ENCODE results near the gene FBH1. TPM values are rescaled to one million over a fixed set of nuclear protein-coding genes. Genes with fewer than 3 reads are reported as not detected.

The FBH1 gene
- total and polyA plus RNA-seq, 8 donors: 74.7 to 96.1 (median 85.0) TPM

DNA sequence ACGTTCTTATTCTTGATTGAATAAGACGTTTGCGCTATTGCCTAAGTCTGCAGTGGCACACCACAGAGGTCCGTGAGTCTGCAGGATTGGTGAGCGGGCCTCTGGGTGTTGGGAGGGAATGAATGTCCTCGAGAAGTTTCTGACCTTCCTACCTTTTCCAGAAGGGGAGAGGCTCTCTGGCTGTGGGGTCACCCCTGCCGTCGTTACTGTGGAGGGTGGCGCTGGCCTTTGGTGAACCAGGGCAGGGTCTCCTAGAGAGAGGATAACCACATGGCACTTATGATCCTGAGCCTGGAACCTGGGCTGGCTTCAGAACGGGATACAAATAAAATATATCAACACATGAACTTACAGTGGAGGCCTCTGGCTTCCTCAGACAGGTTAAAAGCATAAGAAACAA, 73.5 kb downstream of the FBH1 start:
- TF ChIP-seq CTCF (IDR thresholded peaks at IDR 0.05): no peak
- Histone ChIP-seq H3K27ac (no peak overlapping the region), H3K4me3 (no peak overlapping the region), H3K9me3 (no peaks in the 10 kb centered on the region), H3K4me1 (no peaks in the 10 kb centered on the region), H3K36me3 (peaks cover 0 to 86% of the 10 kb centered on the region in 2 donors), H3K27me3 (no peaks in the 10 kb centered on the region)
- no peak for ATAC-seq
- no peak for DNase-seq
- intact Hi-C loops (cut with DNase I): no loop called here

GRCh38 chr10:5964736-5965135, 74.7 kb downstream of the FBH1 start:
- H3K27ac ChIP-seq: no peak overlapping the region
- H3K4me3 ChIP-seq: no peak overlapping the region
- H3K9me3 ChIP-seq: no peaks in the 10 kb centered on the region
- H3K27me3 ChIP-seq: no peaks in the 10 kb centered on the region
- peaks cover 0 to 76% of the 10 kb centered on the region in 2 donors for H3K36me3 ChIP-seq
- H3K4me1 ChIP-seq: no peaks in the 10 kb centered on the region
- DNase-seq (no peak), ATAC-seq (no peak)
- TF ChIP-seq CTCF (IDR thresholded peaks at IDR 0.05): no peak
- intact Hi-C loops (cut with DNase I): no loop called here

DNA sequence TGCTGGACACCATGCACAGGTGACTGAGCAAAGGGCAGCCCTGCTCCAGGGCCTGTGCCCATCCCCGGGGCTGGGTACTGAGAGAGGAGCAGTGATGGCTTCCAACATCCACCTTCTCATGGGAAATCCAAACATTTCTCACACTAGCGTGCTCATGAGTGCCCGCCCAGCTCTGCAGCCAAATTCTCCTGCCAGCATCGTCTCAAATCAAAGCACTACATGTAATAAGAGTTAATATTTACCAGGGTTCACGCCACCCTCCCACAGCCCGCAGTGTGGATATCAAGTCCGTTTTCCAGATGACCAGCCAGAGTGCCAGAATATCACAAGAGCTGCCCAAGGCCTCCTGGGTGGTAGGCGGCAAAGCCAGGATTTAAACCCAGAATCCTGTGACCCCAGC, 75.2 kb downstream of the FBH1 start:
- Histone ChIP-seq H3K36me3 (peaks cover 0 to 71% of the 10 kb centered on the region in 2 donors), H3K9me3 (no peaks in the 10 kb centered on the region), H3K4me3 (no peak overlapping the region), H3K27ac (no peak overlapping the region), H3K27me3 (no peaks in the 10 kb centered on the region), H3K4me1 (peaks cover 0 to 3% of the 10 kb centered on the region in 2 donors)
- intact Hi-C loops (cut with DNase I): no loop called here
- no peak for TF ChIP-seq CTCF (IDR thresholded peaks at IDR 0.05)
- ATAC-seq (no peak), DNase-seq (no peak)

DNA sequence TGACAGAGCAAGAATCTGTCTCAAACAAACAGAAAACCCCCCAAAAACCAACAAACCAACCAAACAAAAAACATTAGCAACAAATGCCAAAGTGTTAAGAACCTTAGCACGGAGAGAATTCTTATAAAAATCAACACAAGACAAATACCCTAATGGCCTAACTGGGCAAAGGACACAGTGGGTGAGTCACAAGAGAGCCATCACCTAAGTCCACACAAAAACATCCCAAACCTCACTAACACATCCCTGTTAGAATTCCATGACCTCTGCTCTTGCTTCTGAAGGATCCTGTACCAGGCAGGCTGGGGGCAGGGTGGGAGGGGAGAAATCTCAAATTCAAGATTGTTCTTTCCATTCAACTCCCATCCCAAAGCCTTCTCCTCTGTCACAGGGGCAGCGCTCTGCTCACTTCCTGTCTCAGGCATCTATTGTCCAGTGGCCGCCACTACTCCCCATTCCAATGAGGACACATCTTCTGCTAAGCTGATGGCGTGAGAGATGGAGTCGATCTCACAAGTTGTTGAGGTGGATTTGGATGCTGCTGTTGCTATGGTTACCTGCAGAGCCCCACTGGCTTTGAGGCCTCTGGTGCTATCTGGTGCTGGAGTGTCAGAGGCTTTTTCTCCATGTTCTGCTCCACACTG, 78.1 kb downstream of the FBH1 start:
- Histone ChIP-seq H3K4me1 (peaks cover 11 to 32% of the 10 kb centered on the region in 2 donors), H3K36me3 (peaks cover 0 to 42% of the 10 kb centered on the region in 2 donors), H3K27ac (no peak overlapping the region), H3K9me3 (no peaks in the 10 kb centered on the region), H3K4me3 (no peak overlapping the region), H3K27me3 (no peaks in the 10 kb centered on the region)
- DNase-seq (no peak), ATAC-seq (no peak)
- intact Hi-C loops (cut with DNase I): no loop called here
- no peak for TF ChIP-seq CTCF (IDR thresholded peaks at IDR 0.05)

- no peak for DNase-seq
- no peak for TF ChIP-seq CTCF (IDR thresholded peaks at IDR 0.05)
- intact Hi-C loops (cut with DNase I): no loop called here
- Histone ChIP-seq H3K9me3 (no peaks in the 10 kb centered on the region), H3K4me3 (no peak overlapping the region), H3K4me1 (peaks cover 11 to 39% of the 10 kb centered on the region in 2 donors), H3K36me3 (peaks cover 0 to 35% of the 10 kb centered on the region in 2 donors), H3K27ac (no peak overlapping the region), H3K27me3 (no peaks in the 10 kb centered on the region)
- ATAC-seq: no peak
These were observed 78.8 kb downstream of the FBH1 start for GRCh38 chr10:5968681-5969453.

All from left lung (tissue), 10 donors.